NB4 (cell line): ENCODE measurements around the gene PLP2.

Experiments used
- CTCF ChIP-seq: IDR thresholded peaks from one replicate; pipeline ENCODE4 v1.5.1; 2012; ENCODE audit warnings: low read depth, low read length
- MYC ChIP-seq: IDR thresholded peaks from 2 replicates; pipeline ENCODE4 v1.6.1; 2011; ENCODE audit warnings: low read depth, low read length
- POLR2A ChIP-seq: IDR thresholded peaks from 2 replicates; pipeline ENCODE4 v1.6.1; 2011; ENCODE audit warnings: mild to moderate bottlenecking; ENCODE audit not compliant: insufficient read length; ENCODE audit errors: extremely low read depth

- TF ChIP-seq POLR2A (no peak), MYC (no peak), CTCF (no peak)
These were observed 27.0 kb downstream of the PLP2 start for GRCh38 chrX:49198540-49199314.
